SU-DHL-6 (cell line): ENCODE measurements around the gene RASAL3.

Experiments
- EZH2phosphoT487 ChIP-seq: fragments of 200-600 bp; sonication (generic), shearing (Covaris generic); conservative IDR thresholded peaks from 2 replicates; pipeline ENCODE4 v1.6.1; 2018; ENCODE audit warnings: mild to moderate bottlenecking, antibody characterized with exemption, low read length, moderate library complexity, mixed read lengths
- TF ChIP-seq, protein P1 (sequence below): fragments of 200-600 bp; sonication (generic); IDR thresholded peaks from one replicate; pipeline ENCODE4 v1.5.1; 2017; ENCODE audit warnings: antibody characterized with exemption, mild to moderate bottlenecking, low read length, moderate library complexity; ENCODE audit not compliant: insufficient read depth, poor library complexity, severe bottlenecking

DNA sequence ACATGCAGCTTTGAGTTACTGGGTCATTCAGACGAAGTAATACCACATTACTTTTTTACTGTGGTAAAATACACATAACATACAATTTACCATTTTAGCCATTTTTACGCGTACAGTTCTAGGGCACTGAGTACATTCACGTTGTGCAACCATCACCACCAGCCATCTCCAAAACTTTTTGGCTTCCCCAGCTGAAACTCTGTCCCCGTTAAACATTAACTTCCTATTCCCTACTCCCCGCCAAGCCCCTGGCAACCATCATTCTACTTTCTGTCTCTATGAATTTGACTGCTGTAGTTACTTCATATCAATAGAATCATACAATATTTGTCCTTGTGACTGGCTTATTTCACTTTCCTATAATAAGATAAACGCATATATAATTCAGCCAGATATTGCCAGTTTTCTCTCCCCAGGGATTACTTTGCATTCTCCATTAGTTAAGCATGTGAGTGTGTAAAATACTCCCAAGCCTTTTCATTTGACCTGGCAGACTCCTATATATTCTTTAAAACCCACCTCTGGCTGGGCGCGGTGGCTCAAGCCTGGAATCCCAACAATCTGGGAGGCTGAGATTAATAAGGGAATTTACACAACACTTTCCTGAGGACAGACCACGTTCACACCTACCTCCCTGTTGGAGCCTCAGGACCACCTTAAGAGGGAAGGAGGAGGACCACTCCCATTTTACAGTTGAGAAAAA, 34.0 kb upstream of the RASAL3 start:
- TF ChIP-seq, protein P1, sequence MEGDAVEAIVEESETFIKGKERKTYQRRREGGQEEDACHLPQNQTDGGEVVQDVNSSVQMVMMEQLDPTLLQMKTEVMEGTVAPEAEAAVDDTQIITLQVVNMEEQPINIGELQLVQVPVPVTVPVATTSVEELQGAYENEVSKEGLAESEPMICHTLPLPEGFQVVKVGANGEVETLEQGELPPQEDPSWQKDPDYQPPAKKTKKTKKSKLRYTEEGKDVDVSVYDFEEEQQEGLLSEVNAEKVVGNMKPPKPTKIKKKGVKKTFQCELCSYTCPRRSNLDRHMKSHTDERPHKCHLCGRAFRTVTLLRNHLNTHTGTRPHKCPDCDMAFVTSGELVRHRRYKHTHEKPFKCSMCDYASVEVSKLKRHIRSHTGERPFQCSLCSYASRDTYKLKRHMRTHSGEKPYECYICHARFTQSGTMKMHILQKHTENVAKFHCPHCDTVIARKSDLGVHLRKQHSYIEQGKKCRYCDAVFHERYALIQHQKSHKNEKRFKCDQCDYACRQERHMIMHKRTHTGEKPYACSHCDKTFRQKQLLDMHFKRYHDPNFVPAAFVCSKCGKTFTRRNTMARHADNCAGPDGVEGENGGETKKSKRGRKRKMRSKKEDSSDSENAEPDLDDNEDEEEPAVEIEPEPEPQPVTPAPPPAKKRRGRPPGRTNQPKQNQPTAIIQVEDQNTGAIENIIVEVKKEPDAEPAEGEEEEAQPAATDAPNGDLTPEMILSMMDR: no peak
- TF ChIP-seq EZH2phosphoT487: no peak
